MCF 10A (cell line): ENCODE data around the gene MYO9A. TPM values are rescaled to one million over a fixed set of nuclear protein-coding genes. Genes with fewer than 3 reads are reported as not detected.
A peak's percentile ranks its signal among the peaks of the same experiment; 100 is the strongest.

ENCODE experiments used
- BruUV-seq: library from RNA; stranded (reverse); fragments of 400-500 nt; replicated peaks from 2 replicates; lab custom pipeline; 2021; lab: Mats Ljungman, UMichigan
- CTCF ChIA-PET: fragments of 300-600 bp; sonication (Branson Sonifier 250); formaldehyde crosslinking; extraction: SDS; loops from one replicate; lab custom pipeline; 2021; ENCODE audit warnings: antibody characterized with exemption, inconsistent platforms; lab: Yijun Ruan, JAX
- POLR2A ChIA-PET: fragments of 300-600, 350-650 bp; sonication (Branson Sonifier 250); formaldehyde crosslinking; extraction: SDS; loops from one replicate; lab custom pipeline; 2020; ENCODE audit warnings: antibody characterized with exemption, inconsistent platforms; lab: Yijun Ruan, JAX
- DNase-seq: peaks from one replicate; pipeline ENCODE4 v3.0.0-alpha.2; 2018; ENCODE audit not compliant: unreplicated experiment
- H3K27ac Mint-ChIP-seq: one replicate; pipeline ENCODE4 v1.8.0; 2022; ENCODE audit warnings: mild to moderate bottlenecking, low read depth, mixed read lengths; ENCODE audit not compliant: unreplicated experiment
- H3K27me3 Mint-ChIP-seq: one replicate; pipeline ENCODE4 v1.8.0; 2022; ENCODE audit warnings: mixed read lengths; ENCODE audit not compliant: insufficient read depth, unreplicated experiment
- H3K36me3 Mint-ChIP-seq: one replicate; pipeline ENCODE4 v1.8.0; 2022; ENCODE audit warnings: mild to moderate bottlenecking, moderate library complexity, mixed read lengths; ENCODE audit not compliant: insufficient read depth, unreplicated experiment
- H3K4me1 Mint-ChIP-seq: one replicate; pipeline ENCODE4 v1.8.0; 2022; ENCODE audit warnings: mixed read lengths; ENCODE audit not compliant: insufficient read depth, unreplicated experiment
- H3K4me3 Mint-ChIP-seq: one replicate; pipeline ENCODE4 v1.8.0; 2022; ENCODE audit warnings: mild to moderate bottlenecking, moderate library complexity, mixed read lengths; ENCODE audit not compliant: unreplicated experiment
- H3K9me3 Mint-ChIP-seq: one replicate; pipeline ENCODE4 v1.8.0; 2022; ENCODE audit warnings: mixed read lengths; ENCODE audit not compliant: unreplicated experiment
- intact Hi-C: fragments of 100-400 bp; cut with micrococcal nuclease; formaldehyde crosslinking; loops from 2 replicates; pipeline ENCODE4 v1.14.1; 2022
- total RNA-seq: library from RNA; stranded (reverse); gene quantifications from 2 replicates; pipeline ENCODE4 v1.2.3, GENCODE V29; 2022
- TF ChIP-seq, protein P1 (sequence below): fragments of 200-600 bp; IDR thresholded peaks from one replicate; pipeline ENCODE4 v1.8.0; 2022; ENCODE audit warnings: antibody characterized with exemption, mild to moderate bottlenecking; ENCODE audit not compliant: unreplicated experiment

The MYO9A gene
- total RNA-seq, 1 experiment from 2014 or later, result 40.8 TPM

- POLR2A ChIA-PET, result no interaction called here
- H3K27ac Mint-ChIP-seq, result no peak overlapping the region
- no TSS peak for BruUV-seq
Measured at GRCh38 chr15:72146221-72146620, 28.3 kb upstream of the MYO9A start.

GRCh38 chr15:72141171-72142084 is 23.5 kb upstream of the MYO9A start:
- H3K9me3 Mint-ChIP-seq, result no peaks in the 10 kb centered on the region
- ChIA-PET POLR2A (interaction anchor here (0.9 kb wide), 1 partner anchor 27 kb away, joined by 3 read pairs; no protein-coding TSS in a partner anchor), CTCF (interaction anchor here (0.6 to 0.7 kb wide), 2 partner anchors 15 to 570 kb away, joined by 3 to 4 read pairs; no protein-coding TSS in a partner anchor)
- intact Hi-C loops, result no loop called here
- TF ChIP-seq, protein P1, sequence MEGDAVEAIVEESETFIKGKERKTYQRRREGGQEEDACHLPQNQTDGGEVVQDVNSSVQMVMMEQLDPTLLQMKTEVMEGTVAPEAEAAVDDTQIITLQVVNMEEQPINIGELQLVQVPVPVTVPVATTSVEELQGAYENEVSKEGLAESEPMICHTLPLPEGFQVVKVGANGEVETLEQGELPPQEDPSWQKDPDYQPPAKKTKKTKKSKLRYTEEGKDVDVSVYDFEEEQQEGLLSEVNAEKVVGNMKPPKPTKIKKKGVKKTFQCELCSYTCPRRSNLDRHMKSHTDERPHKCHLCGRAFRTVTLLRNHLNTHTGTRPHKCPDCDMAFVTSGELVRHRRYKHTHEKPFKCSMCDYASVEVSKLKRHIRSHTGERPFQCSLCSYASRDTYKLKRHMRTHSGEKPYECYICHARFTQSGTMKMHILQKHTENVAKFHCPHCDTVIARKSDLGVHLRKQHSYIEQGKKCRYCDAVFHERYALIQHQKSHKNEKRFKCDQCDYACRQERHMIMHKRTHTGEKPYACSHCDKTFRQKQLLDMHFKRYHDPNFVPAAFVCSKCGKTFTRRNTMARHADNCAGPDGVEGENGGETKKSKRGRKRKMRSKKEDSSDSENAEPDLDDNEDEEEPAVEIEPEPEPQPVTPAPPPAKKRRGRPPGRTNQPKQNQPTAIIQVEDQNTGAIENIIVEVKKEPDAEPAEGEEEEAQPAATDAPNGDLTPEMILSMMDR, result no peak
- BruUV-seq, result no TSS peak
- no peak overlapping the region for H3K27ac Mint-ChIP-seq
- H3K36me3 Mint-ChIP-seq, result peaks cover 6% of the 10 kb centered on the region
- DNase-seq, result no peak
- no peaks in the 10 kb centered on the region for H3K27me3 Mint-ChIP-seq
- H3K4me1 Mint-ChIP-seq, result no peaks in the 10 kb centered on the region
- no peak overlapping the region for H3K4me3 Mint-ChIP-seq

More at GRCh38 chr15:72146221-72146620, 28.3 kb upstream of the MYO9A start:
- CTCF ChIA-PET, result interaction anchor here (1.1 to 2.0 kb wide), 2 partner anchors 10 to 41 kb away, joined by 3 to 7 read pairs; no protein-coding TSS in a partner anchor
- Mint-ChIP-seq H3K4me1 (no peaks in the 10 kb centered on the region), H3K4me3 (no peak overlapping the region), H3K36me3 (peaks cover 10% of the 10 kb centered on the region), H3K27me3 (no peaks in the 10 kb centered on the region), H3K9me3 (no peaks in the 10 kb centered on the region)
- TF ChIP-seq, protein P1, result no peak
- intact Hi-C loops, result no loop called here
- DNase-seq, result no peak

- TF ChIP-seq, protein P1, result no peak
- BruUV-seq, result TSS peak; percentile 16
- H3K36me3 Mint-ChIP-seq, result peaks cover 6% of the 10 kb centered on the region
- DNase-seq, result no peak
- ChIA-PET POLR2A (no interaction called here), CTCF (interaction anchor here (1.2 kb wide), 2 partner anchors 16 to 17 kb away, joined by 5 to 6 read pairs; no protein-coding TSS in a partner anchor)
- H3K27ac Mint-ChIP-seq, result no peak overlapping the region
- no peaks in the 10 kb centered on the region for H3K27me3 Mint-ChIP-seq
- no peaks in the 10 kb centered on the region for H3K9me3 Mint-ChIP-seq
- intact Hi-C loops, result no loop called here
- no peaks in the 10 kb centered on the region for H3K4me1 Mint-ChIP-seq
- no peak overlapping the region for H3K4me3 Mint-ChIP-seq
Measured at GRCh38 chr15:72140088-72140487, 22.1 kb upstream of the MYO9A start.

- Mint-ChIP-seq H3K4me1 (no peaks in the 10 kb centered on the region), H3K4me3 (no peak overlapping the region), H3K9me3 (no peaks in the 10 kb centered on the region), H3K27ac (no peak overlapping the region), H3K27me3 (no peaks in the 10 kb centered on the region), H3K36me3 (peaks cover 6% of the 10 kb centered on the region)
- POLR2A ChIA-PET, result interaction anchor here (0.6 kb wide), 1 partner anchor 61 kb away, joined by 3 read pairs; no protein-coding TSS in a partner anchor
- BruUV-seq, result no TSS peak
- DNase-seq, result no peak
- intact Hi-C loops, result no loop called here
- CTCF ChIA-PET, result interaction anchor here (0.9 to 1.2 kb wide), 3 partner anchors 16 to 17 kb away, joined by 3 to 6 read pairs (median 5); no protein-coding TSS in a partner anchor
- TF ChIP-seq, protein P1, result no peak
Measured at GRCh38 chr15:72139667-72140066, 21.7 kb upstream of the MYO9A start.
